MV-4-11 (cell line): ENCODE measurements around the gene TMEM47.

Experiments
- DNase-seq: peaks from one replicate; lab custom pipeline; 2025; lab: John Stamatoyannopoulos, UW

The TMEM47 gene

GRCh38 chrX:34656842-34657725 is at the start of gene TMEM47:
Gene TMEM47, minus strand, starts transcription at chrX:34657285. Its CDS starts 256 bp downstream, at chrX:34657029.
- DNase-seq: peak; percentile 35

GRCh38 chrX:34687095-34687494 is 30.0 kb upstream of the TMEM47 start:
- no peak for DNase-seq

- no peak for DNase-seq
Observed at GRCh38 chrX:34659575-34659974, 2.5 kb upstream of the TMEM47 start.

- no peak for DNase-seq
Observed at GRCh38 chrX:34658326-34658725, 1.2 kb upstream of the TMEM47 start.

- no peak for DNase-seq
Observed at GRCh38 chrX:34657726-34658070, 613 bp upstream of the TMEM47 start.

GRCh38 chrX:34656467-34656841 is 631 bp downstream of the TMEM47 start:
- DNase-seq: no peak

- no peak for DNase-seq
Observed at GRCh38 chrX:34655501-34656455, 1.3 kb downstream of the TMEM47 start.

- DNase-seq: no peak
Observed at GRCh38 chrX:34654696-34655490, 2.2 kb downstream of the TMEM47 start.

GRCh38 chrX:34653811-34654210 is 3.3 kb downstream of the TMEM47 start:
- DNase-seq: no peak

GRCh38 chrX:34642849-34643248 is 14.2 kb downstream of the TMEM47 start:
- no peak for DNase-seq

GRCh38 chrX:34638116-34638515 is 19.0 kb downstream of the TMEM47 start:
- no peak for DNase-seq

GRCh38 chrX:34634349-34634748 is 22.7 kb downstream of the TMEM47 start:
- no peak for DNase-seq

GRCh38 chrX:34632384-34632783 is 24.7 kb downstream of the TMEM47 start:
- DNase-seq: no peak

GRCh38 chrX:34631479-34632220 is 25.4 kb downstream of the TMEM47 start:
- no peak for DNase-seq

GRCh38 chrX:34629572-34629971 is 27.5 kb downstream of the TMEM47 start:
- no peak for DNase-seq

GRCh38 chrX:34624416-34624815 is 32.7 kb downstream of the TMEM47 start:
- DNase-seq: no peak

GRCh38 chrX:34619920-34620319 is 37.2 kb downstream of the TMEM47 start:
- no peak for DNase-seq

- DNase-seq: no peak
Observed at GRCh38 chrX:34612036-34612435, 45.0 kb downstream of the TMEM47 start.

- no peak for DNase-seq
Observed at GRCh38 chrX:34598362-34598761, 58.7 kb downstream of the TMEM47 start.

- DNase-seq: no peak
Observed at GRCh38 chrX:34586936-34587335, 70.1 kb downstream of the TMEM47 start.

GRCh38 chrX:34586346-34586911 is 70.7 kb downstream of the TMEM47 start:
- DNase-seq: no peak
